Hepatocyte (in vitro differentiated cells): ENCODE data around the gene TOR1B. TPM values are rescaled to one million over a fixed set of nuclear protein-coding genes. Genes with fewer than 3 reads are reported as not detected.

Experiments used
- DNase-seq: peaks from one replicate; pipeline ENCODE4 v3.0.0-alpha.2; 2016; ENCODE audit warnings: low spot score
- H2AFZ ChIP-seq: fragments of 200-600 bp; sonication (generic); 2 replicates; pipeline ENCODE4 v1.6.0; 2016; ENCODE audit warnings: antibody characterized with exemption, mild to moderate bottlenecking
- H3K27ac ChIP-seq: fragments of 200-600 bp; sonication (generic); 2 replicates; pipeline ENCODE4 v1.5.1; 2016; ENCODE audit warnings: mild to moderate bottlenecking
- H3K27me3 ChIP-seq: fragments of 200-600 bp; sonication (generic); 2 replicates; pipeline ENCODE4 v1.6.1; 2016
- H3K36me3 ChIP-seq: fragments of 200-600 bp; sonication (generic); replicated peaks from 2 replicates; pipeline ENCODE4 v1.5.1; 2016; ENCODE audit warnings: low read depth; ENCODE audit not compliant: insufficient read depth
- H3K4me1 ChIP-seq: fragments of 200-600 bp; sonication (generic); 2 replicates; pipeline ENCODE4 v1.5.1; 2016; ENCODE audit warnings: mild to moderate bottlenecking, moderate library complexity; ENCODE audit not compliant: insufficient read depth
- H3K4me2 ChIP-seq: fragments of 200-600 bp; sonication (generic); 2 replicates; pipeline ENCODE4 v1.6.0; 2016
- H3K4me3 ChIP-seq: fragments of 200-600 bp; sonication (generic); 2 replicates; pipeline ENCODE4 v1.5.1; 2016; ENCODE audit warnings: mild to moderate bottlenecking
- H3K79me2 ChIP-seq: fragments of 200-600 bp; sonication (generic); 2 replicates; pipeline ENCODE4 v1.6.0; 2017; ENCODE audit warnings: mild to moderate bottlenecking
- H3K9me2 ChIP-seq: fragments of 200-600 bp; sonication (generic); replicated peaks from 2 replicates; pipeline ENCODE4 v1.6.0; 2017; ENCODE audit warnings: mild to moderate bottlenecking; ENCODE audit not compliant: insufficient read depth
- H3K9me3 ChIP-seq: fragments of 200-600 bp; sonication (generic); 2 replicates; pipeline ENCODE4 v1.5.1; 2016; ENCODE audit warnings: low read depth, mild to moderate bottlenecking
- H4K20me1 ChIP-seq: fragments of 200-600 bp; sonication (generic); 2 replicates; pipeline ENCODE4 v1.6.0; 2016; ENCODE audit warnings: mild to moderate bottlenecking; ENCODE audit not compliant: insufficient read depth, poor library complexity, severe bottlenecking
- CTCF ChIP-seq: fragments of 200-600 bp; sonication (generic); IDR thresholded peaks from 2 replicates; pipeline ENCODE4 v1.5.1; 2016; ENCODE audit warnings: antibody characterized with exemption, mild to moderate bottlenecking; ENCODE audit not compliant: poor library complexity
- EZH2 ChIP-seq: fragments of 200-600 bp; sonication (generic); IDR thresholded peaks from 2 replicates; pipeline ENCODE4 v1.6.1; 2016; ENCODE audit warnings: antibody characterized with exemption, mild to moderate bottlenecking, borderline replicate concordance
- EZH2phosphoT487 ChIP-seq: fragments of 200-600 bp; sonication (generic); IDR thresholded peaks from one replicate; pipeline ENCODE4 v1.6.1; 2018; ENCODE audit warnings: antibody characterized with exemption, mild to moderate bottlenecking, low read depth, moderate library complexity; ENCODE audit not compliant: unreplicated experiment, severe bottlenecking
- WGBS: methylation state at CpG from one replicate; pipeline ENCODE4 v1.1.6; 2016; ENCODE audit warnings: low lambda C conversion rate; ENCODE audit errors: missing lambda C conversion rate; 5-methylcytosine and 5-hydroxymethylcytosine counted together
- polyA plus RNA-seq: library from polyadenylated mRNA; unstranded; fragments of >200 nt; fragmentation: Nextera tagmentation; extraction: Ambion mirVana; gene quantifications from 2 replicates; pipeline ENCODE4 v1.2.1, GENCODE V29; 2016
- total RNA-seq: library from RNA; depleted of rRNA; stranded (reverse); fragments of >200 nt; gene quantifications from 2 replicates; pipeline ENCODE4 v1.2.3, GENCODE V29; 2014

The TOR1B gene
- total and polyA plus RNA-seq, 2 experiments from 2014 or later, result 11.5 to 28.1 TPM

- Histone ChIP-seq H3K36me3 (no peaks in the 10 kb centered on the region), H3K79me2 (peaks cover 9% of the 10 kb centered on the region), H3K9me3 (no peaks in the 10 kb centered on the region), H3K4me3 (no peak overlapping the region), H3K9me2 (no peaks in the 10 kb centered on the region), H3K27me3 (no peaks in the 10 kb centered on the region), H3K4me1 (no peaks in the 10 kb centered on the region), H4K20me1 (no peaks in the 10 kb centered on the region), H3K27ac (no peak overlapping the region), H2AFZ (no peak overlapping the region), H3K4me2 (no peak overlapping the region)
- TF ChIP-seq CTCF (no peak), EZH2phosphoT487 (no peak), EZH2 (no peak)
- no peak for DNase-seq
- WGBS, result 90% methylated on average over 14 of the region's 14 CpGs
These were observed 13.8 kb downstream of the TOR1B start for GRCh38 chr9:129816501-129817435.

- Histone ChIP-seq H3K79me2 (peaks cover 25% of the 10 kb centered on the region), H3K4me3 (peak overlapping the region; percentile 86), H4K20me1 (no peaks in the 10 kb centered on the region), H3K4me2 (peak overlapping the region; percentile 96), H3K9me2 (no peaks in the 10 kb centered on the region), H3K36me3 (no peaks in the 10 kb centered on the region), H2AFZ (peak overlapping the region; percentile 20), H3K4me1 (peaks cover 8% of the 10 kb centered on the region), H3K27ac (peak overlapping the region; percentile 88), H3K9me3 (no peaks in the 10 kb centered on the region), H3K27me3 (no peaks in the 10 kb centered on the region)
- DNase-seq, result peak; percentile 55
- 26% methylated on average over 23 of the region's 26 CpGs for WGBS
- TF ChIP-seq EZH2 (no peak), EZH2phosphoT487 (no peak), CTCF (no peak)
These were observed 20.0 kb downstream of the TOR1B start for GRCh38 chr9:129822898-129823541.

GRCh38 chr9:129823542-129823934 is 20.6 kb downstream of the TOR1B start:
- TF ChIP-seq CTCF (no peak), EZH2 (no peak), EZH2phosphoT487 (no peak)
- Histone ChIP-seq H3K9me2 (no peaks in the 10 kb centered on the region), H3K27me3 (no peaks in the 10 kb centered on the region), H3K36me3 (no peaks in the 10 kb centered on the region), H3K4me3 (peak overlapping the region; percentile 86), H3K4me2 (peak overlapping the region; percentile 96), H3K79me2 (peaks cover 25% of the 10 kb centered on the region), H3K9me3 (no peaks in the 10 kb centered on the region), H3K27ac (peak overlapping the region; percentile 88), H4K20me1 (no peaks in the 10 kb centered on the region), H2AFZ (peak overlapping the region; percentile 80), H3K4me1 (peaks cover 8% of the 10 kb centered on the region)
- DNase-seq, result peak; percentile 22
- WGBS, result 0% methylated on average over 3 of the region's 15 CpGs
